K562 (cell line): ENCODE measurements around the gene CRELD2. TPM values are rescaled to one million over a fixed set of nuclear protein-coding genes. Genes with fewer than 3 reads are reported as not detected.

Experiments
- ATAC-seq: fragments of 200-7000 bp; cut with Tn5 transposase; 3 replicates; pipeline ENCODE4 v1.9.1; 2020; ENCODE audit warnings: moderate library complexity
- BruUV-seq: library from RNA; stranded (reverse); fragments of 400-500 nt; replicated peaks from 2 replicates; lab custom pipeline; 2021; lab: Mats Ljungman, UMichigan
- CTCF ChIA-PET: fragments of 300-600 bp; formaldehyde crosslinking; extraction: SDS; loops from one replicate; lab custom pipeline; 2021; ENCODE audit warnings: low intra/inter-chr PET ratio; lab: Yijun Ruan, JAX
- POLR2A ChIA-PET: fragments of 300-600, 350-650 bp; sonication (Branson Sonifier 250); formaldehyde crosslinking; extraction: SDS; loops from one replicate; lab custom pipeline; 2021; ENCODE audit warnings: antibody characterized with exemption, inconsistent platforms; lab: Yijun Ruan, JAX
- DNase-seq, 4 experiments: peaks; one replicate each; pipeline versions ENCODE4 v3.0.0 to v3.0.0-alpha.2; 2011 to 2018; ENCODE audit warnings: low spot score in 3 of 4, mixed read lengths in 3 of 4; ENCODE audit errors: extremely low read depth in 1 of 4
- FAIRE-seq: peaks from 2 replicates; lab custom pipeline; 2011; peaks lifted over from hg19 to GRCh38; lab: Jason Lieb, UNC
- H2AFZ ChIP-seq: 2 replicates; pipeline ENCODE4 v1.6.0; 2011; ENCODE audit warnings: low read depth, low read length, control low read depth, inconsistent platforms
- H3K27ac ChIP-seq: fragments of 200-600 bp; 3 replicates; pipeline ENCODE4 v1.8.0; 2011; ENCODE audit warnings: low read depth, mild to moderate bottlenecking, control low read depth, inconsistent platforms, low read length, moderate library complexity, mixed read lengths; ENCODE audit errors: extremely low read depth
- H3K27me3 ChIP-seq, 2 experiments: fragments of 300-600 bp in 1 of 2; 2 replicates in 1 of 2; 3 replicates in 1 of 2; pipeline versions ENCODE4 v1.6.0 to v1.8.0; 2011; ENCODE audit warnings: inconsistent platforms in 2 of 2, low read length in 2 of 2, mild to moderate bottlenecking in 1 of 2, mixed read lengths in 1 of 2, moderate library complexity in 1 of 2; ENCODE audit not compliant: control insufficient read depth in 2 of 2, insufficient read depth in 2 of 2
- H3K36me3 ChIP-seq: fragments of 300-600 bp; 3 replicates; pipeline ENCODE4 v1.8.0; 2011; ENCODE audit warnings: mild to moderate bottlenecking, low read length, inconsistent platforms; ENCODE audit not compliant: control insufficient read depth, insufficient read depth
- H3K4me1 ChIP-seq, 2 experiments: fragments of 200-600 bp in 1 of 2; replicated peaks in 1 of 2; 2 replicates in 1 of 2; 3 replicates in 1 of 2; pipeline versions ENCODE4 v1.5.1 to v1.8.0; 2011; ENCODE audit warnings: inconsistent platforms in 2 of 2, low read length in 2 of 2, mild to moderate bottlenecking in 1 of 2, mixed read lengths in 1 of 2, moderate library complexity in 1 of 2; ENCODE audit not compliant: control insufficient read depth in 2 of 2, insufficient read depth in 2 of 2
- H3K4me2 ChIP-seq: 2 replicates; pipeline ENCODE4 v1.6.1; 2011; ENCODE audit warnings: low read length, control low read depth, inconsistent platforms, mixed read lengths; ENCODE audit not compliant: insufficient read depth
- H3K4me3 ChIP-seq: fragments of 200-600 bp; sonication (generic), shearing (Covaris generic); 2 replicates; pipeline ENCODE4 v1.5.1; 2016; ENCODE audit warnings: control low read depth, inconsistent platforms
- H3K79me2 ChIP-seq: fragments of 200-600 bp; 3 replicates; pipeline ENCODE4 v1.8.0; 2011; ENCODE audit warnings: low read length, inconsistent platforms; ENCODE audit not compliant: control insufficient read depth, insufficient read depth
- H3K9ac ChIP-seq, 2 experiments: 2 replicates each; pipeline versions ENCODE4 v1.6.0 to v1.6.1; 2011; ENCODE audit warnings: low read depth in 2 of 2, low read length in 2 of 2, control low read depth in 1 of 2, inconsistent platforms in 1 of 2, mild to moderate bottlenecking in 1 of 2, mixed read lengths in 1 of 2; ENCODE audit not compliant: insufficient read depth in 1 of 2
- H3K9me1 ChIP-seq: one replicate; pipeline ENCODE4 v1.6.0; 2011; ENCODE audit warnings: inconsistent platforms, mild to moderate bottlenecking, low read length, moderate library complexity; ENCODE audit not compliant: control insufficient read depth, insufficient read depth
- H3K9me3 ChIP-seq: replicated peaks from 2 replicates; pipeline ENCODE4 v1.5.1; 2011; ENCODE audit warnings: low read depth, low read length, inconsistent platforms; ENCODE audit not compliant: control insufficient read depth, insufficient read depth
- H4K20me1 ChIP-seq: replicated peaks from 2 replicates; pipeline ENCODE4 v1.6.1; 2011; ENCODE audit warnings: low read length, inconsistent platforms, mixed read lengths; ENCODE audit not compliant: control insufficient read depth, insufficient read depth
- CCNT2 ChIP-seq: IDR thresholded peaks from 2 replicates; pipeline ENCODE4 v1.6.1; 2011; ENCODE audit warnings: borderline replicate concordance, low read depth, mild to moderate bottlenecking, moderate library complexity, mixed read lengths, low read length; ENCODE audit not compliant: insufficient read length; ENCODE audit errors: extremely low read depth
- DPF2 ChIP-seq: fragments of 450-650 bp; IDR thresholded peaks from 2 replicates; pipeline ENCODE4 v1.6.1; 2016
- ELK3 ChIP-seq: fragments of 450-650 bp; formaldehyde crosslinking; IDR thresholded peaks from 2 replicates; pipeline ENCODE4 v1.4.0; 2020; ENCODE audit warnings: mild to moderate bottlenecking
- FOXJ2 ChIP-seq: fragments of 200-800 bp; sonication (Bioruptor generic); IDR thresholded peaks from 2 replicates; pipeline ENCODE4 v1.6.1; 2016; ENCODE audit warnings: missing genetic modification characterization, missing compliant biosample characterization
- GATA2 ChIP-seq: sonication (generic); formaldehyde crosslinking; IDR thresholded peaks from 2 replicates; pipeline ENCODE4 v1.4.0; 2020; ENCODE audit warnings: mild to moderate bottlenecking, missing genetic modification reagents
- GATAD2B ChIP-seq: fragments of 450-650 bp; IDR thresholded peaks from 2 replicates; pipeline ENCODE4 v1.6.1; 2017; ENCODE audit warnings: mild to moderate bottlenecking, borderline replicate concordance
- ILF3 ChIP-seq: fragments of 450-650 bp; IDR thresholded peaks from 2 replicates; pipeline ENCODE4 v1.6.1; 2018; ENCODE audit warnings: antibody characterized with exemption, mild to moderate bottlenecking, moderate library complexity, borderline replicate concordance
- KDM1A ChIP-seq, 2 experiments: fragments of 450-650 bp; IDR thresholded peaks; 2 replicates each; pipeline ENCODE4 v1.6.1; 2016; ENCODE audit warnings: mild to moderate bottlenecking in 2 of 2
- MECOM ChIP-seq: fragments of 250-450 bp; sonication (Bioruptor Pico); IDR thresholded peaks from 2 replicates; pipeline ENCODE4 v1.8.0; 2022; ENCODE audit warnings: inconsistent platforms
- MEF2D ChIP-seq: conservative IDR thresholded peaks from 2 replicates; pipeline ENCODE4 v1.6.1; 2016; ENCODE audit warnings: low read depth, missing genetic modification characterization, missing compliant biosample characterization
- NCOA6 ChIP-seq: fragments of 450-650 bp; IDR thresholded peaks from 2 replicates; pipeline ENCODE4 v1.6.1; 2017; ENCODE audit warnings: mild to moderate bottlenecking
- NFYB ChIP-seq: IDR thresholded peaks from 2 replicates; pipeline ENCODE4 v1.6.1; 2011; ENCODE audit warnings: mild to moderate bottlenecking, moderate library complexity; ENCODE audit not compliant: insufficient read length; ENCODE audit errors: extremely low read depth
- RCOR1 ChIP-seq, 2 experiments: IDR thresholded peaks; 2 replicates each; pipeline ENCODE4 v1.6.1; 2012; ENCODE audit warnings: low read depth in 2 of 2, low read length in 2 of 2, borderline replicate concordance in 1 of 2, improper control_type of control experiment in 1 of 2
- THRAP3 ChIP-seq: fragments of 450-650 bp; IDR thresholded peaks from 2 replicates; pipeline ENCODE4 v1.6.1; 2016; ENCODE audit warnings: mild to moderate bottlenecking, inconsistent platforms, borderline replicate concordance
- TRIM24 ChIP-seq, 2 experiments: fragments of 450-650 bp; IDR thresholded peaks; 2 replicates each; pipeline ENCODE4 v1.6.1; 2016
- ZNF253 ChIP-seq: fragments of 250-450 bp; sonication (Bioruptor Pico); conservative IDR thresholded peaks from 2 replicates; pipeline ENCODE4 v1.6.1; 2021; ENCODE audit warnings: mild to moderate bottlenecking
- WGBS: fragments of 100-300 bp; shearing (Covaris generic); methylation state at CpG from one replicate; pipeline ENCODE4 v1.1.6; 2016; ENCODE audit warnings: low coverage, mixed read lengths; ENCODE audit not compliant: insufficient coverage; ENCODE audit errors: missing lambda C conversion rate; 5-methylcytosine and 5-hydroxymethylcytosine counted together
- in situ Hi-C: fragments of 300-500 bp; cut with MboI; formaldehyde crosslinking; loops from 4 replicates; pipeline ENCODE4 v1.15.0; 2018; ENCODE audit warnings: inconsistent platforms, mixed read lengths
- intact Hi-C: fragments of 100-400 bp; cut with micrococcal nuclease; formaldehyde crosslinking; loops from 2 replicates; pipeline ENCODE4 v1.14.2; 2022
- polyA plus RNA-seq, 8 experiments: library from polyadenylated mRNA; depleted of rRNA in 4 of 8; stranded (reverse) in 5 of 8; unstranded in 3 of 8; fragments of >200 nt; fragmentation: Nextera tagmentation in 2 of 8; fragmentation: Illumina TruSeq in 1 of 8; extraction: Ambion mirVana in 2 of 8; extraction: Trizol in 1 of 8; gene quantifications; 2 replicates each; pipeline versions ENCODE4 v1.2.1 to v1.2.3, GENCODE V29; 2011 to 2014; ENCODE audit warnings: inconsistent platforms in 1 of 8, missing spikeins in 1 of 8
- total RNA-seq, 7 experiments: library from RNA; depleted of rRNA in 6 of 7; stranded (reverse); fragments of >200 nt in 6 of 7; fragmentation: Illumina TruSeq in 2 of 7; extraction: Trizol in 2 of 7; gene quantifications; 2 replicates each; pipeline versions ENCODE4 v1.2.1 to v1.2.3, GENCODE V29; 2011 to 2021; ENCODE audit warnings: low replicate concordance in 1 of 7
- TF ChIP-seq, protein P1 (sequence below): fragments of 450-650 bp; IDR thresholded peaks from 2 replicates; pipeline ENCODE4 v1.6.1; 2016; ENCODE audit warnings: missing biosample characterization, missing genetic modification characterization

Gene CRELD2
- total and polyA plus RNA-seq, 9 of the 15 experiments (the other 6 are each of a cell fraction or from before 2014, with no cell fraction given): 0.96 to 25.3 (median 8.8) TPM

- TF ChIP-seq CCNT2: peak; percentile 51
- TF ChIP-seq GATAD2B: 0 out of 2 replicates have a peak, but pooled peaks have one; percentile 29
Measured at GRCh38 chr22:49971232-49972162, 53.1 kb downstream of the CRELD2 start (continued).

GRCh38 chr22:49972163-49973017 is 54.0 kb downstream of the CRELD2 start:
- Histone ChIP-seq H3K9me3 (no peaks in the 10 kb centered on the region), H3K36me3 (no peaks in the 10 kb centered on the region), H3K79me2 (peaks cover 5% of the 10 kb centered on the region; the same call in 2 of the 3 replicates), H3K27ac (peak overlapping the region; percentile 90), H3K4me2 (peak overlapping the region; percentile 70; the same call in 1 of the 2 replicates), H2AFZ (no peak overlapping the region), H3K9me1 (peaks cover 4% of the 10 kb centered on the region), H3K4me3 (no peak overlapping the region), H3K4me1 (peaks cover 13 to 71% of the 10 kb centered on the region in 2 experiments), H4K20me1 (no peaks in the 10 kb centered on the region), H3K9ac (peak overlapping the region; percentile 77 to 94; a peak in 3 of 4 replicates), H3K27me3 (no peaks in the 10 kb centered on the region; a peak in 1 of 5 replicates)
- in situ Hi-C loops (no loop called here), intact Hi-C loops (loop anchor here (5.0 kb wide), 1 partner anchor 40 kb away; no protein-coding TSS in a partner anchor)
- no TSS peak for BruUV-seq
- DNase-seq: peak in 2 of 4 experiments; percentile 11 to 22
- whole genome bisulfite sequencing: 74% methylated on average over 6 of the region's 45 CpGs
- ATAC-seq: no peak
- FAIRE-seq: no peak
- ChIA-PET CTCF (no interaction called here), POLR2A (interaction anchor here (1.7 to 2.0 kb wide), 2 partner anchors 10 to 13 kb away, joined by 5 to 9 read pairs; no protein-coding TSS in a partner anchor)
- no peak for TF ChIP-seq NFYB
- no peak for TF ChIP-seq ELK3 (CRISPR knock-in tag)
- TF ChIP-seq RCOR1 (IDR thresholded peaks at IDR 0.05; ENCODE audit: borderline replicate concordance in 1 of 2, low read depth in 2 of 2, low read length in 2 of 2): no peak
- no peak for TF ChIP-seq FOXJ2 (tag)
- no peak for TF ChIP-seq MEF2D
- TF ChIP-seq ZNF253: no peak
- TF ChIP-seq ILF3: no peak
- 0 out of 4 replicates have a peak, but pooled peaks of 1 of the 2 experiments have one; percentile 12 for TF ChIP-seq KDM1A (IDR thresholded peaks at IDR 0.05)
- TF ChIP-seq, protein P1, sequence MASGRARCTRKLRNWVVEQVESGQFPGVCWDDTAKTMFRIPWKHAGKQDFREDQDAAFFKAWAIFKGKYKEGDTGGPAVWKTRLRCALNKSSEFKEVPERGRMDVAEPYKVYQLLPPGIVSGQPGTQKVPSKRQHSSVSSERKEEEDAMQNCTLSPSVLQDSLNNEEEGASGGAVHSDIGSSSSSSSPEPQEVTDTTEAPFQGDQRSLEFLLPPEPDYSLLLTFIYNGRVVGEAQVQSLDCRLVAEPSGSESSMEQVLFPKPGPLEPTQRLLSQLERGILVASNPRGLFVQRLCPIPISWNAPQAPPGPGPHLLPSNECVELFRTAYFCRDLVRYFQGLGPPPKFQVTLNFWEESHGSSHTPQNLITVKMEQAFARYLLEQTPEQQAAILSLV (tag): 0 out of 2 replicates have a peak, but pooled peaks have one; percentile 10
- peak; percentile 18; the same call in 1 of the 2 replicates for TF ChIP-seq DPF2
- no peak for TF ChIP-seq GATA2 (CRISPR knock-in tag)
- 0 out of 2 replicates have a peak, but pooled peaks have one; percentile 72 for TF ChIP-seq THRAP3
- TF ChIP-seq TRIM24 (IDR thresholded peaks at IDR 0.05): peak in 1 of 2 experiments; percentile 22; a peak in 1 of 4 replicates
- no peak for TF ChIP-seq NCOA6
- no peak for TF ChIP-seq MECOM (CRISPR knock-in tag)
